ENCODE measurements around the gene NTHL1. TPM values are rescaled to one million over a fixed set of nuclear protein-coding genes. Genes with fewer than 3 reads are reported as not detected.

NTHL1 gene
- total and polyA plus RNA-seq, 9 donors, result 1.9 to 38.1 (median 23.9) TPM

DNA sequence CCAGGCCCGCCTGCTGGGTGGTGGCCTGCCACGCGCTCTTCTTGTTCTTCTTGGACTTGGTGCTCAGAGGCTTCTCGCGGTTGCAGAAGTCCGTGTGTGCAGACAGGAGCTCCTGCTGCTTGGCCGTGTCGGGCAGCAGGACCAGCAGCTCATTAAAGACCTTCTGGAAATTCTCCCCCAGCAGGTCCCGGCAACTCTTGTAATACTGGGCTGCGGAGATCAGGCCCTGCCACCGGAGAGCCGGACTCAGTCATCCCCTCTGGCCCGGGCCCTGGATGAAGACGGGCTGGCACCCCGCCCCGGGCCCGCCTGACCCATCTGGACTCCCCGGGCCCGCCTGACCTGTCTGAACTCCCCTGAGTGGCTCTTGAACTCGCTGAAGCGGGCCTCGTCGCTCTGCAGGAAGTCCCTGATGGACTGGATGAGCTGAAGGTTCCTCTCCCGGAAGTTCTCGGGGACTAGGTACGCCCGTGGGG lies 49.2 kb downstream of the NTHL1 start:
- H3K27me3 ChIP-seq, result no peaks in the 10 kb centered on the region
- H3K4me3 ChIP-seq, result no peak overlapping the region
- H3K9me3 ChIP-seq, result no peaks in the 10 kb centered on the region
- no peak overlapping the region for H3K27ac ChIP-seq
- 87 to 91% (median 91%) methylated on average over 26 to 27 of the region's 27 CpGs for WGBS, 3 donors
- peaks cover 6% of the 10 kb centered on the region for H3K4me1 ChIP-seq (ENCODE audit: insufficient read depth)
- TF ChIP-seq, protein P1, sequence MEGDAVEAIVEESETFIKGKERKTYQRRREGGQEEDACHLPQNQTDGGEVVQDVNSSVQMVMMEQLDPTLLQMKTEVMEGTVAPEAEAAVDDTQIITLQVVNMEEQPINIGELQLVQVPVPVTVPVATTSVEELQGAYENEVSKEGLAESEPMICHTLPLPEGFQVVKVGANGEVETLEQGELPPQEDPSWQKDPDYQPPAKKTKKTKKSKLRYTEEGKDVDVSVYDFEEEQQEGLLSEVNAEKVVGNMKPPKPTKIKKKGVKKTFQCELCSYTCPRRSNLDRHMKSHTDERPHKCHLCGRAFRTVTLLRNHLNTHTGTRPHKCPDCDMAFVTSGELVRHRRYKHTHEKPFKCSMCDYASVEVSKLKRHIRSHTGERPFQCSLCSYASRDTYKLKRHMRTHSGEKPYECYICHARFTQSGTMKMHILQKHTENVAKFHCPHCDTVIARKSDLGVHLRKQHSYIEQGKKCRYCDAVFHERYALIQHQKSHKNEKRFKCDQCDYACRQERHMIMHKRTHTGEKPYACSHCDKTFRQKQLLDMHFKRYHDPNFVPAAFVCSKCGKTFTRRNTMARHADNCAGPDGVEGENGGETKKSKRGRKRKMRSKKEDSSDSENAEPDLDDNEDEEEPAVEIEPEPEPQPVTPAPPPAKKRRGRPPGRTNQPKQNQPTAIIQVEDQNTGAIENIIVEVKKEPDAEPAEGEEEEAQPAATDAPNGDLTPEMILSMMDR (IDR thresholded peaks at IDR 0.05), result no peak
- no peak for TF ChIP-seq EP300 (IDR thresholded peaks at IDR 0.05)
- TF ChIP-seq POLR2A (IDR thresholded peaks at IDR 0.05), result no peak
- intact Hi-C loops (cut with DNase I), result no loop called here
- DNase-seq, result peak in 2 of 5 donors; percentile 20 to 40
- H3K36me3 ChIP-seq, result no peaks in the 10 kb centered on the region

DNA sequence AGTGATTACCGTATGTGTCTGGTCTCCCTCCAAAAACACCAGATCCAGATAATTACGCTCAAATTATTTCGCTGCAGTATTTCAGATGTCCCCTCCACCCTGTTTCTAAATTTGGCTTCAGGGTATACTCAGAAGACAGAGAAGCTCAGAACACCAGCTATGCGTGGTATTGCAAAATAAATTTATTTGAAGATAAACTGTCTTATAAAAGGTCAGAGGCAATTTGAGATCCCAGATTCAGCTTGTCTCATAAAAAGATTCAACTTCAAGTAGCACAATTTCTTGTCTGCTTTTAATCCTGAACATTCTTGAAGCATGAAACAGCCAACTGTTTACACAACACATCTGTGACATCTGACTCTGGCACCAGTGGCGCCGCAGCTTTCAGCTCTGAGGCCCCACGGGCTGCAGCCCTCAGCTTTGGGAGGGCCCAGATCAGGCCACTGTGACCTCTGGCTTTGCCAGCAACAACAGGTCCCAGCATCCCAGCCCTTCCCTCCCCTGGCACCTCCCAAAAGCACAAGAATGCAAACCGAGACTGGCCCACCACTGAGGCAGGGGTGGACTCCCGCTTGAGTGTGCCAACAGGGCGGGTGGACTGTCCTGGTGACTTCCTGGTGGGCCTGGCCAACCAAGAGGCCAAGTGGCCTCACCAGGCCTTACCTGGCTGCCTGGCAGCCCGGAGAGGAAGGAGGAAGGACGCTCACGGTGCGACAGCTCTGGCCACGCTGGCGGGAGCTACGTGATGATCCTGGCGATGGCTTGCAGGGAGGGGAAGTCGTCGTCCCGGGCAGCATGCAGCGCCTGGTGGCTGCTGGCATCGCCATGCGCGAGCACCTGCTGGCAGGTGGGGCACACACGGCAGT lies 49.9 kb downstream of the NTHL1 start:
- Histone ChIP-seq H3K4me3 (no peak overlapping the region), H3K4me1 (ENCODE audit: insufficient read depth) (peaks cover 6% of the 10 kb centered on the region), H3K27me3 (no peaks in the 10 kb centered on the region), H3K27ac (peak overlapping the region in 1 of 2 donors; percentile 26), H3K36me3 (no peaks in the 10 kb centered on the region), H3K9me3 (no peaks in the 10 kb centered on the region)
- TF ChIP-seq EP300 (IDR thresholded peaks at IDR 0.05) (no peak), POLR2A (IDR thresholded peaks at IDR 0.05) (no peak)
- TF ChIP-seq, protein P1 (IDR thresholded peaks at IDR 0.05), result no peak
- DNase-seq, result peak in 1 of 5 donors; percentile 52
- intact Hi-C loops (cut with DNase I), result no loop called here
- WGBS, 3 donors, result 61 to 79% (median 64%) methylated on average over 26 of the region's 26 CpGs

DNA sequence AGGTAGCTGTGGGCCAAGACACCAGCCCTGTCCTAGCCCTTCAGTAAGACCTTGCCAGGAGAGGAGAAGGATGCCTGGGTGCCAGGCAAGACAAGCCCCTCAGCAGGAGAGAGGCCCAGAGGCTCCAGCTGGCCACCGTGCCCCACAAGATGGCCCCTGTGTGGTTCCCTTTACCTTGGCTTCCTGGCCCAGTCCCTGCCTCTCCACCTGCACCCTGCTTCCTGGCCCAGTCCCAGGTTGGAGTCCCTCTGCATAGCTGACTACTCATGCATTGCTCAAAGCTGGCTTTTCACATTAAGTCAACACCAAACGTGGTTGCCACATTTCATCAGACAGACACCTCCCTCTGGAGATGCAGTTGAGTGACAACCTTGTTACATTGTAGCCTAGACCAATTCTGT lies 53.9 kb downstream of the NTHL1 start:
- peak in 1 of 5 donors; percentile 35 for DNase-seq
- H3K27ac ChIP-seq, result no peak overlapping the region
- intact Hi-C loops (cut with DNase I), result no loop called here
- peaks cover 12% of the 10 kb centered on the region for H3K4me1 ChIP-seq (ENCODE audit: insufficient read depth)
- H3K4me3 ChIP-seq, result no peak overlapping the region
- H3K9me3 ChIP-seq, result no peaks in the 10 kb centered on the region
- no peaks in the 10 kb centered on the region for H3K36me3 ChIP-seq
- no peaks in the 10 kb centered on the region for H3K27me3 ChIP-seq
- TF ChIP-seq POLR2A (IDR thresholded peaks at IDR 0.05), result no peak
- TF ChIP-seq EP300 (IDR thresholded peaks at IDR 0.05), result no peak
- TF ChIP-seq, protein P1 (IDR thresholded peaks at IDR 0.05), result no peak
- WGBS, 3 donors, result 76 to 82% (median 78%) methylated on average over 2 of the region's 2 CpGs

DNA sequence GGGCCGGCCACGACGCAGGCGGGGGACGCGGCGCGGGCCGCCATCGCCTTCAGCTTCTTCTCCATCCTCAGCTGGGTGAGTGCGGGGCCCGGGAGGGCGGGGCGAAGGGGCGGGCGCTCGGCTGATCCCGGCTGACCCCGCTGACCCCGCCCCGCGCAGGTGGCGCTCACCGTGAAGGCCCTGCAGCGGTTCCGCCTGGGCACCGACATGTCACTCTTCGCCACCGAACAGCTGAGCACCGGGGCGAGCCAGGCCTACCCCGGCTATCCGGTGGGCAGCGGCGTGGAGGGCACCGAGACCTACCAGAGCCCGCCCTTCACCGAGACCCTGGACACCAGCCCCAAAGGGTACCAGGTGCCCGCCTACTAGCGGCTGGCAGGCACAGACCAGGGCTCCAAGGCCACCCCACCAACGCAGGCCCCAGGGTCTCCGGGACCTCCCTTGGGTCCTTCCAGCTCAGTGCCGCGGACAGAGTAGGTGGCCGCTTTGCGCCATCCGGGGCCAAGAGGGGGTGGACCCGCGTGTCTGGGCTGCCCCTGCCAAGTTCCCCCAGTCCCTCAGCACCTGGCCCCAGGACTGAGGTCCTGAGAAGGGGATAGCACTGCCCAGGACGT lies 54.8 kb downstream of the NTHL1 start:
- H3K27ac ChIP-seq, result no peak overlapping the region
- no peaks in the 10 kb centered on the region for H3K36me3 ChIP-seq
- peak in 2 of 5 donors; percentile 62 to 69 for DNase-seq
- intact Hi-C loops (cut with DNase I), result no loop called here
- no peaks in the 10 kb centered on the region for H3K27me3 ChIP-seq
- no peak overlapping the region for H3K4me3 ChIP-seq
- TF ChIP-seq POLR2A (IDR thresholded peaks at IDR 0.05) (no peak), EP300 (IDR thresholded peaks at IDR 0.05) (no peak)
- TF ChIP-seq, protein P1 (IDR thresholded peaks at IDR 0.05), result no peak
- no peaks in the 10 kb centered on the region for H3K9me3 ChIP-seq
- H3K4me1 ChIP-seq (ENCODE audit: insufficient read depth), result peaks cover 8% of the 10 kb centered on the region
- WGBS, 3 donors, result 44 to 48% (median 44%) methylated on average over 48 to 50 of the region's 50 CpGs

Data from ovary (tissue), 9 donors.